ENCODE measurements around the gene MAGEF1. TPM values are rescaled to one million over a fixed set of nuclear protein-coding genes. Genes with fewer than 3 reads are reported as not detected.

MAGEF1 gene
- total and polyA plus RNA-seq, 2 of the 8 experiments (the other 6 are each of a cell fraction or from before 2014, with no cell fraction given), result 26.5 to 56.7 TPM

DNA sequence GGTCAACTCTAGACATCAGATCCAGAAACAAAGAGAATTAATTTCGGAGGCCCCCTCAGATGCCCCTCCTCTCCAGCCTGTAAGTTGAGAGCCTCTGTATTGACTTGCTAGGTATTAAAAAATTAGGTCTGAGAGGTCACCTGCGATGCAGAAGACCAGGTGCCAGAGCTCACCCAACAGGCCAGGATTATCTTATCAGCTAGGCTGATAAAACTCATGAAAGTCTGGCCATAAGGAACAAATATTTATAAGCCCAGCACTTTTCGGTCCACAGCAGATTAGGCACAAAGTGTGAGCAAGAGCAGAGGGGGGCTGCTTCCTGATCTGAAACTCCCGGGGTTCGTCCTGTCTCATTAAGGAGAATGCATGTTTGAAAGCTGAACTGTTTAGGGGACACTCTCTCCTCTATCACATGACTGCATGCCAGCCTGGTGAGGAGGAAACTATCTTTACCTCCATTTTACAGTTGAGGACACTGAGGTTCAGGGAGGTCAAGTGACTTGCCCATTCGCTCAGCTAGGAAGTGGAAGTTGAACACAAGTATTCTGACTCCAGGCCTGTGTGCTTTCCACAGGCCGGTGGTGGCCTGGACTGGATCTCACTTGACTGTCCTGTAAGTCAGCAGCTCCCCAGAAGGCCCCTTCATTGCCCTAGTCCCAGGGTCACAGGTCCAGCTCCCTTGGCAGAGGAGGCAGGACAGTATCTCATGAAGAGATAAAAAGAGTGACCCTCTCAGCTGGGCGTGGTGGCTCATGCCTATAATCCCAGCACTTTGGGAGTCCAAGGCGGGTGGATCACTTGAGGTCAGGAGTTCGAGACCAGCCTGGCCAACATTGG, 39.6 kb upstream of the MAGEF1 start (continued):
- TF ChIP-seq ZNF274 (IDR thresholded peaks at IDR 0.05; ENCODE audit: borderline replicate concordance, extremely low read depth, low read length) (no peak), BCL11A (IDR thresholded peaks at IDR 0.05; ENCODE audit: low read depth in 2 of 2, low read length in 2 of 2) (no peak), RAD21 (IDR thresholded peaks at IDR 0.05 in 1 of 2, conservative IDR thresholded peaks at IDR 0.05 in 1 of 2; ENCODE audit: low read depth in 2 of 2, low read length in 2 of 2) (no peak), POU5F1 (IDR thresholded peaks at IDR 0.05; ENCODE audit: low read depth, low read length) (no peak)
- TF ChIP-seq, protein P1, sequence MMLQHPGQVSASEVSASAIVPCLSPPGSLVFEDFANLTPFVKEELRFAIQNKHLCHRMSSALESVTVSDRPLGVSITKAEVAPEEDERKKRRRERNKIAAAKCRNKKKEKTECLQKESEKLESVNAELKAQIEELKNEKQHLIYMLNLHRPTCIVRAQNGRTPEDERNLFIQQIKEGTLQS (IDR thresholded peaks at IDR 0.05; ENCODE audit: insufficient read depth, low read depth, low read length), result no peak
- TF ChIP-seq, protein P2, sequence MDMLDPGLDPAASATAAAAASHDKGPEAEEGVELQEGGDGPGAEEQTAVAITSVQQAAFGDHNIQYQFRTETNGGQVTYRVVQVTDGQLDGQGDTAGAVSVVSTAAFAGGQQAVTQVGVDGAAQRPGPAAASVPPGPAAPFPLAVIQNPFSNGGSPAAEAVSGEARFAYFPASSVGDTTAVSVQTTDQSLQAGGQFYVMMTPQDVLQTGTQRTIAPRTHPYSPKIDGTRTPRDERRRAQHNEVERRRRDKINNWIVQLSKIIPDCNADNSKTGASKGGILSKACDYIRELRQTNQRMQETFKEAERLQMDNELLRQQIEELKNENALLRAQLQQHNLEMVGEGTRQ (IDR thresholded peaks at IDR 0.05; ENCODE audit: low read length), result no peak
